Activated gamma-delta T cell treated with anti-CD3 and anti-CD28 coated beads, Interleukin-2, amount 50 U/mL, for 16 hours (primary cell): ENCODE results near the gene CHST3.
"Not testable (repeated sequence)": the region's sequence is repeated elsewhere in the genome, so short reads cannot be mapped to it uniquely, and the experiment has no call there.

Source experiments
- DNase-seq: peaks from one replicate; pipeline ENCODE4 v3.0.0-alpha.2; 2020; ENCODE audit warnings: low read depth

CHST3 gene, protein sequence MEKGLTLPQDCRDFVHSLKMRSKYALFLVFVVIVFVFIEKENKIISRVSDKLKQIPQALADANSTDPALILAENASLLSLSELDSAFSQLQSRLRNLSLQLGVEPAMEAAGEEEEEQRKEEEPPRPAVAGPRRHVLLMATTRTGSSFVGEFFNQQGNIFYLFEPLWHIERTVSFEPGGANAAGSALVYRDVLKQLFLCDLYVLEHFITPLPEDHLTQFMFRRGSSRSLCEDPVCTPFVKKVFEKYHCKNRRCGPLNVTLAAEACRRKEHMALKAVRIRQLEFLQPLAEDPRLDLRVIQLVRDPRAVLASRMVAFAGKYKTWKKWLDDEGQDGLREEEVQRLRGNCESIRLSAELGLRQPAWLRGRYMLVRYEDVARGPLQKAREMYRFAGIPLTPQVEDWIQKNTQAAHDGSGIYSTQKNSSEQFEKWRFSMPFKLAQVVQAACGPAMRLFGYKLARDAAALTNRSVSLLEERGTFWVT

DNA sequence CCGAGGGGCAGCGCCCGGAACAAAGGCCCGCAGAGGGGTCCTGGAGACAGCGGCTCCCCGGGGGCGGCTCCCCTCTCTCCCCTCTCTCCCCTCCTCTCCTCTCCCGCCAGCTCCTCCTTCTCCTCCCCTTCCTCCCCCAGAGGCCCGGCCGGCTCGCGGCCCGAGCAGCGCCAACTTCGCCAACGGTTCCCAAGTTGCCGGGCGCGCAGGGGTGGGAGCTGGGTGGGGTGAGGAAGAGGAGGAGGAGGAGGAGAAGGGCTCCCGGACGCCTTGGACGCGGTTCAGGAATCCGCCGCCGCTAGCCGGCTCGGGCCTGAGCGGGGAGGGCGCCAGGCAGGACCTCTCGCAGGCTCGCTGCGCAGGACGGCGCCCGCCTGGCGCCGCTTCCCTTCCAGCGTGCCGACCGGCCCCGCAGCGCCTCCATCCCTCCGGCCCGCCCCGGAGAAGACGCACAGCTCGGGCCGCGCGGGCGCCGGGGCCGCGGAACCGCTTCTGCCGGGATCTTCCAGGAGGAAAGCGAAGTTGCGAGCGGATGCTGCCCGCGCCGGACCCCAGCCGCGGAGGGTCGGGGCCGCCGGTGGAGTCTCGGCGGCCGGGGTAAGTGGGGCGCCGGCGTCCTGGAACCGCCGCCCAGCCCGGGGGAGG, at the start of gene CHST3:
CHST3 (plus strand) TSS at position 298 of the 645 bp plus-strand sequence. CDS start 41,448 bp downstream, outside the sequence.
- no peak for DNase-seq

DNA sequence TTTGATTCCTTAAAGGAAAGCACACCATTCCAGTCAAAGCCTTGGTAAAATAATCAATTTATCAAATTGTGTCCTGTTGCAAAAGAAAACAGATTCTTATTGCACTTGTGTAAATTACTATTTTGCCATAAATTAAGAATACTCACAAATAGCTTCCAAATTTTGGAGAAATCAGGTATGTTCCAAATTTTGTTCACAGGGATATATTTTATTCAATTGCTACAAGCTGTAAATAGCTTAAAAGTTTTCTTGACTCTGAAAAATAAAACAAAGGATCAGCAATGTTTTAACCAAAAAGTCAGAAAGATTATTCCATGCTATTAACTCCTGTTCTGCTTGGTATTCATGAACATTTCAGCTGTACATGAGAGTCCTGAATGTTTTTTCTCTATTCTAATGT, 47.4 kb upstream of the CHST3 start:
- no peak for DNase-seq

DNA sequence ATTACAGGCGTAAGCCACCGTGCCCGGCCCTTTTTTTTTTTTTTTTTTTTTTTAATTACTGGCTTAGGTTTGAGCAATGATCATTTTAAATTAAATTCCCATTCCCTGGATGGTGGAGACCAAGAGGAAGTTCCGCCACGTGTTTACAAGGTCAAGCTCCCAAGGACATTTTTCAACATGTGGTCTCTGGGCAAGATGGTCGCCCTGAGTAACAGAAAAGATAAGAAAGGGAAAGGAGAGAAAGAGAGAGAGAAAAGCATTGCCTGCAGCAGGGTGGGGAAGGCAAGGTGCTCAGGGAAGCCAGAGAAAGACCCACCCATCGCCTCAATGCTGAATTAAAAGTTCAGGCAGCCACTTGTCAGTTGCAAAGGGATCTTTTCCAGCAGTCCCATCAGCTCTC, 45.2 kb upstream of the CHST3 start:
- no peak for DNase-seq

DNA sequence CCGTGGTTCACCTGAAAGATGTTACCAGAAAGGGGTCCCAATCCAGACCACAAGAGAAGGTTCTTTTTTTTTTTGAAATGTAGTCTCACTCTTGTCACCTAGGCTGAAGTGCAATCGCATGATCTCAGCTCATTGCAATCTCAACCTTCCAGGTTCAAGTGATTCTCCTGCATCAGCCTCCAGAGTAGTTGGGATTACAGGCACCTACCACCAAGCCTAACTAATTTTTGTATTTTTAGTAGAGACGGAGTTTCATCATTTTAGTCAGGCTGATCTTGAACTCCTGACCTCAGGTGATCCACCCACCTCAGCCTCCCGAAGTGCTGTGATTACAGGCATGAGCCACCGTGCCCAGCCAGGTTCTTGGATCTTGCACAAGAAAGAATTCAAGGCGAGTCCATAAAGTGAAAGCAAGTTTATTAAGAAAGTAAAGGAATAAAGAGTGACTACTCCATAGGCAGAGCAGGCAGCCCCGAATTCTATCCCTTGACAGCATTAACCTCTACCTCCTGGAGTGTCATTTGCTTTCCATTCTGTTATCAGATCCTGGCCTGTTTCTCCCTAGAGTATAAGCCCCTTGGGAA, 44.1 kb upstream of the CHST3 start:
- DNase-seq: not testable (repeated sequence)

DNA sequence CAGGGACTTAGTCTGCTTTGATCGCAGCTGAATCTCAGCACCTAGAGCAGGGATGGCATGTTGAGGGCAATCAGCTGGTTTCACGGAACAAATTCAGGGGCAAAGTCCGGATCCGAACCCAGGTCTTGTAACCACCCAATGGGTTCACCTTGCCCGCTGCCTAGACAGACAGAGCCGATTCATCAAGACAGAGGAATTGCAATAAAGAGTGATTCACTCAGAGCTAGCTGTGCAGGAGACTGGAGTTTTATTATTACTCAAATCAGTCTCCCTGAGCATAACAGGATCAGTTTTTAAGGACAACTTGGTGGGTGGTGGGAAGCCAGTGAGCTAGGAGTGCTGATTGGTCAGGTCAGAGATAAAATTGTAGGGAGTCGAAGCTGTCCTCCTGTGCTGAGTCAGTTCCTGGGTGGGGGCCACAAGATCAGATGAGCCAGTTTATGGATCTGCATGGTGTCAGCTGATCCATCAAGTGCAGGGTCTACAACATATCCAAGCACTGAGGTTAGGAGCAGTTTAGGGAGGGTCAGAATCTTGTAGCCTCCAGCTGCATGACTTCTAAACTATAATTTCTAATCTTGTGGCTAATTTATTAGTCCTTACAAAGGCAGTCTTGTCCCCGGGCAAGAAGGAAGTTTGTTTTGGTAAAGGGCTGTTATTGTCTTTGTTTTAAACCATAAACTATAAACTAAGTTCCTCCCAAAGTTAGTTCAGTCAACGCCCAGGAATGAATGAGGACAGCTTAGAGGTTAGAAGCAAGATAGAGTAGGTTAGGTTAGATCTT, 43.5 kb upstream of the CHST3 start:
- no peak for DNase-seq

DNA sequence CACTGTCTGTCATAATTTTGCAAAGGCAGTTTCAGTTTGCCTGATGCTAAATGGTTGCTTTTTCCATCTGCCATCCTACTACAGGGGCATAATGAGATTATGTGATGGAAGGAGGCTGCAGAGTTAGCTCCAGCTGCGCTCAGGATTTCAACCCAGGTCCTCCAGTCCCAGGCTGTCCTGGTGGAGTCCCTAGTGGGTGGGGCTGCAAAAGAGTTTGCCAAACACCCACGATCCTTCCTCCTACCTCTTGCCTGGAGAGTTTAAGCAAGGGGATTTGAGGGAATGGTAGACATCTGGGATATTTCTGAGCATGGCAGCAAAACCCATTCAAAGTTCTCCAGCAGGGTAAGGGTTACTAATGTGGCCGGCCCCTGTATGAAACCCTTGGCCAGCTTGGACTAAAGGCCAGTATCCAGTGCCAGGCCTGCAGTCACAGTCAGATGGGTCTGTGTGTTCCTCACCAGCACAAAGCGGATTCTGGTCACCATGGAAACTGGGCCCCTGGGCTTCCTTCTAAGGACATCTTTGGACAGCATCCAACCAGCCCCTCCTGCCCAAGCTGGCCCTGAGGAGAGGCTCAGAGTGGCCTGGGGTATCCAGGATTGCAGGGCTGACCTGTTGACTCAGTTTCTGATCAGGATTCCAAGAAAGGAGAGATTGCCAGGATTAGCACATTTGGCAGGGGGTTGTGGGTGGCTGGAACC, 42.7 kb upstream of the CHST3 start:
- no peak for DNase-seq

DNA sequence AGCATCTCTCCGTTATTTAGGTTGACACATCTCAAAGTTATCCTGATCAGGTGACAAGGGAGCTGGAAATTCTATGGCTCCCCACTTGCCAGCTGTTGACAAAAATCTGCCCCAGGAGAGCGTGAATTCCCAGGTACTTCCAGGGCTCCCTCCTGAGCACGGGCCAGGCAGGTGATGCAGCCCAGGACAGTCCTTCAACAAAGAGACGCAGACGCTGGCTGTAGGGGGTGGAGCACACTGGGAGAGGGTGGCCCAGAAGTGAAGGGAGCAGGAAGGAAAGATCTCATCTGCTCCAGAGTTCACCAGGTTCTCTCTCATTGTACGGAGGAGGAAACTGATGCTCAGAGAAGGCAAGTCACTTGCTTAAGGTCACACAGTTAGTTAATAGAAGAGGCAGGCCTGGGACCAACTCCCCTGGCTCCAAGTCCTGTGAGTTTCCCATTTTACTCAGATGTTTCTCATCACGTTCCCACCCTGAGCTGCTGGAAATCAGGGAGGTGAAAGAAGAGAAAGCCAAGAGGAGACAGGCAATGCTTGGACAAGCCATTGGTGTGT, 41.0 kb upstream of the CHST3 start:
- no peak for DNase-seq

DNA sequence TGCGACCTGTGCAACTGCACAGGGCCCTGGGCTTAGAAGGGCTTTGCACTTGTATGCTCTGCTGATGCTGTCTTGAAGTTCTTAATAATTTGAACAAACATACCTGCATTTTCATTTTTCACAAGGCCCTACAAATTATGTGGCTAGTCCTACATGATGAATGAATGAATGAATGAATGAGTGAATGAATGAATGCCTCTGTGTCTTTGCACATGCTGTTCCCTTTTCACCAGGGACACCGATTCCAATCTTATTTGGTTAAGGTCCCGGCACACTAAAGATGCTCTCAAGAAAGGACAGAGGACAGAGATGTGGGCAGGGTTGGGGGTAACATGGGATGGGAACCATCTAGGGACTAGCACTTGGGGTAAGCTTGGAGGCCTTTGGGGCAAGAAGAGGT, 39.4 kb upstream of the CHST3 start:
- no peak for DNase-seq

DNA sequence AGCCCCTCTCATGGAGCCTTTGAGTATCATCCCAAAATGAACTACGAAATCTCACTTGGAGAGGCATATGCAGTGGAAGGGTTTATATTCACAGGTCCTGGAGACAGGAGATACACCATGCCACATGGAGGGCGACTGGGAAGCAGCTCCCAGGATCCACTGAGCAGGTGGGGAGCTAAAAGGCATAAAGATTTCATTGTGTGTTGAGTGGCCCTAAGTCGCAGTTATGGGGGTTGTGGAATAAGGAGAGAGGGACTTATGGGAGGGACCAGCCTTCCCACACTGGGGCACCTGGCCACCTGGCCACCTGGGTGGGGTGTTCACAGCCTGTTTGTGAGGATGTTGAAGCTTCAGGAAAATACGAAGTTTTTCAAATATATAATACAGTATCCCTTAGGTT, 37.0 kb upstream of the CHST3 start:
- DNase-seq: no peak

DNA sequence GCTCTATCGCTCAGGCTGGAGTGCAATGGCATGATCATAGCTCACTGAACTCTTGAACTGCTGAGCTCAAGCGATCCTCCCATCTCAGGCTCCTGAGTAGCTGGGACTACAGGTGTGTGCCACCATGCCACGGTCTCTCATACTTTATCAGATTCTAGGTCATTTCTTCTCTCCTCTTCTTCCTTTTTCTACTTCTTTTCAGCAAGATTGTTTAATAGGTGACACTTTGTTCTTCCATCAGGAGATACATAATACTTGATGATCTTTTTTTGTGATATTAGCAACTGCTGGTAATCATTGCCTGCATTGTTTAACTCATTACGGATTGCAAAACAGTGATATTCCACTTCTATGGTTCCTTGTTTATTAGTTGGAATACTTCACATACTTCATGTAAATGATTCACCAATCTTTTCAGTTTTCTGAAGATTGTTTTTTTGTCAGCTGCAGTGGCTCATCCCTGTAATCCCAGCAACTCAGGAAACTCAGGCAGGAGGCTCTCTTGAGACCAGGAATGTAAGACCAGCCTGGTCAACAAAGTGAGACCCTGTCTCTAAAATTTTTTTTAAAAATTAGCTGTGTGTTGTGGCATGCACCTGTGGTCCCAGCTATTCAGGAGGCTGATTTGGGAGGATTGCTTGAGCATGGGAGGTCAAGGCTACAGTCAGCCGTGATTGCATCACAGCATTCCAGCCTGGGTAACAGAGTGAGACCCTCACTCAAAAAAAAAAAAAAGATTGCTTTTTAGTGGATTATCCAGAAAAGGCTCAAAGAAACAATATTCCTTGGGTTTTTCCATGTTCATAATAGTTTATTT, 36.2 kb upstream of the CHST3 start:
- DNase-seq: no peak

DNA sequence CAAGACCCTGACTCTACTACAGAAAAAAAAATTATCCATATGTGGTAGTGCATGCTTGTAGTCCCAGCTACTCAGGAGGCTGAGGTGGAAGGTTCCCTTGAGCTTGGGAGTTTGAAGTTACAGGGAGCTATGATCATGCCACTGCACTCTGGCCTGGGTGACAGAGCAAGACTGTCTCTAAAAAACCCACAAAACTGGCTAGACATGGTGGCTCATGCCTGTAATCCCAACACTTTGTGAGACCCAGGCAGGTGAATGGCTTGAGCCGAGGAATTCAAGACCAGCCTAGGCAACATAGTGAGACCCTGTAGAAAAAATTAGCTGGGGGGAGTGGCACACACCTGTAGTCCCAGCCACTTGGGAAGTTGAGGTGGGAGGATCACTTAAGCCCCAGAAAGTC, 32.9 kb upstream of the CHST3 start:
- DNase-seq: no peak

DNA sequence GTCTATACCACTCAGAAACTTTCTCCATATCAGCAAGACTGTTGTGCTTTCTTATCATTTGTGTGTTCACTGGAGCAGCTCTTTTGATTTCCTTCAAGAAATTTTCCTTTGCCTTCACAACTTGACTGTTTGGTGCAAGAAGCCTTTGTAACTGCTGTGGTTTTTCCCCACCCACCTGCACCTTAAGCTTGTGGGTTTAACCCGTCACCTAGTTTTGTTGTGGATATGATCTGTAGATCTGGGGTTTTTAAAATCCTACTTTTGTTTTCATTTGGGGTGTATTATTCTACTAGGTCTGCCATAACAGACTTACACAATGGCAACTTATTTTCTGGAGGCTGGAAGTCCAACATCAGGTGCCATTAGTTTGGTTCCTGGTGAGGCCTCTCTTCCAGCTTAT, 30.5 kb upstream of the CHST3 start:
- no peak for DNase-seq

DNA sequence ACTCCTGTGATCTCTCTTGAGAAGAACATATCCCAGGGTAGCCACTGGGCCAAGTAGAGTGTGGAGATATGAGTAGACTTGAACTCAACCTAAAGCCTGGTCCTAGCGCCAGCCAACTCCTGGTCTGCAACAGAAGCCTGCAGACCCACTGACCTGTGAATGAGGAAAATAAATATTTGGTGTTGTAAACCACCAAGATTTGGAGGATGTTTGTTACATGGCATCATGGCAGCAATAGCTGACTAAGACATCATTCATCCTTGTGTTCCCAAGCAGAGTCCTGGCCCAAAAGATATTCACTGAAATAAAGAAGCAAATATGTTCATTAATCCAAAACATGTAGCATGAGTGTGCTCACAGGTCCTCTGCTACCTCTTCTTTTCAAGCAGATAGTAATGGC, 26.0 kb upstream of the CHST3 start:
- DNase-seq: no peak

DNA sequence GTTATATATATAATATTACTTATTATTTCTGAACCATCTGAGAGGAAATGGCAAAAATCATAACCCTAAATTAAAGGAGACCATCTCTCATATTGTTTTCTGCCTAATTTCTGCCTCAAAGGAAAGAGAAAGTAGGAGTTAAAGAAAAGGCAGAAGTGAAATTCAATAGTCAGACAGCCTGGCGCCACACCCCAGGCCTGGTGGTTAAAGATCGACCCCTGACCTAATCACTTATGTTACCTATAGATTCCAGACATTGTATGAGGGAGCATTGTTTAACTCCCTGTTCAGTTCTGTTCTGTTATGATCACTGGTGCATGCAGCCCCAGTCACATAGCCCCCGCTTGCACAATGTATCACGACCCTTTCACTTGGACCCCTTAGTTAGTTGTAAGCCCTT, 24.9 kb upstream of the CHST3 start:
- no peak for DNase-seq

DNA sequence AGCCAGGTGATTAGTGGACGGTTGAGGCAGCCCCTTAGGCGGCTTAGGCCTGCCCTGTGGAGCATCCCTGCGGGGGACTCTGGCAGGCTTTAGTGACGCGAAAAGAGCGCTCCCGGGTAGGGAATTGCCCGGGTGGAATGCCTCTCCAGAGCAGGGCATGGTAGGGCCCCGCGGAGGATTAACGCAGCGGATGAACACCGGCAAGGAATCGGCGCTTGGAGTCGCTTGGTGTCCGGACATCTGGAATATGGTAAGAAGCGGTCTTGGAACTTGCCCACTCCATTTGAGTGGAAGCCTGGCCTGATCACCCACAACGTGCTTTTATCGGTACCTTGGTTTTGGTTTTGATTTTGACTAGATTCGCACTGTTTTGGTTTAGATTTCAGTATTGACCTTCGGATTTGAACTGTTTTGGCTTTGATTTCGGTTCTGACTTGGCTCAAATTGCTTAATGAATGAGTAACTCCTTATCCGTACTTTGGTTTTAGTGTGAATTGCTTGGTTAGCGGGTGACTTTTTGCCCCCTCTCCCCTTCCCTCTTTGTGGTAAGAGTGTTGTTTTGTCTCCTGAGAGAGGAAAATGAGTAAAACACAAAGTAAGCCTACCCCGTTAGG, 24.2 kb upstream of the CHST3 start:
- DNase-seq: no peak

DNA sequence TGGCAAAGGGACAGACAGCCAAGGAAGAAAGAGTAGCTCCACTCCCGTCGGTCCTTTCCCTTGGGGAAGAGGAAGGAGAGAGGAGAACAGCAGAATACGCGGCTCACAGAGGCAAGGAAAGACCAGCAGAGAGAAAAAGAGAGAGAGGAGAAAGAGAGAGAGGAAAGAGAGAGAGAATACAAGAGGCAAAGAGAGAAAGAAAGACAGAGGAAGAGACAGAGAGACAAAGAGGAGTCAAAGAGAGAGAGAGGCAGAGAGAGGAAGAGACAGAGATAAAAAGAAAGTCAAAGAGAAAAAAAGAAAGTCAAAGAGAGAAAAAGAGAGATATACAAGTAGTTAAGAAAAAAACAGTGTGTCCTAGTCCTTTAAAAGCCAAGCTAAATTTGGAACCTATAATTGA, 23.4 kb upstream of the CHST3 start:
- DNase-seq: no peak

DNA sequence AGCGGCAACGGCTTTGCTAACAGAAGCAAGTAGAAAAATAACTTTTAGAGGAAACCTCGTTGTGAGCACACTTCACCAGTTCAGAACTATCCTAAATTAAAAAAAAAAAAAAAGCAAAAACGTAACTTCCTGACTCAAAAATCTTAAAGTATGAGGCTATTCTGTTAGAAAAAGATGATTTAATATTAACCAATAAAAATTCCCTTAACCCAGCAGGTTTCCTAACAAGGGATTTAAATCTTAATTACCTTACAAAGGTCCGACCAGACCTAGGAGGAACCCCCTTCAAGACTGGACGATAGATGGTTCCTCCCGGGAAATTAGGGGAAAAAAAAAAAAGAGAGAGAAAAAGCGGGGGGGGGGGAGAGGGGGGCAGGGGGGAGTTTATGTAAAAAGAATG, 22.9 kb upstream of the CHST3 start:
- no peak for DNase-seq

DNA sequence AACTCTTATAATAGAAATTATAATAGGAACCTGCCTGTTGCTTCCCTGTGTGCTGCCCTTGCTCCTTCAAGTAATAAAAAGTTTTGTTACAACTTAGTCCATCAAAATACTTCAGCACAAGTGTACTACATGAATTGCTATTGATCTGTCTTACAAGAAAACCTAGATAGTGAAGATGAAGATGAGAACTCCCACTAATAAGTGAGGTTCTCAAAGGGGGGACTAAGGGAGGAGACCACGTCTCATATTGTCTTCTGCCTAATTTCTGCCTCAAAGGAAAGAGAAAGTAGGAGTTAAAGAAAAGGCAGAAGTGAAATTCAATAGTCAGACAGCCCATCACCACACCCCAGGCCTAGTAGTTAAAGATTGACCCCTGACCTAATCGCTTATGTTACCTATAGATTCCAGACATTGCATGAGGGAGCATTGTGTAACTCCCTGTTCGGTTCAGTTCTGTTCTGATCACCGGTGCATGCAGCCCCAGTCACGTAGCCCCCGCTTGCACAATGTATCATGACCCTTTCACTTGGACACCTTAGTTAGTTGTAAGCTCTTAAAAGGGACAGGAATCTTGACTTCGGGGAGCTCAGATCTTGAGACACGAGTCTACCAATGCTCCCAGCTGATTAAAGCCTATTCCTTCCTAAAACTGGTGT, 18.2 kb upstream of the CHST3 start:
- DNase-seq: no peak

DNA sequence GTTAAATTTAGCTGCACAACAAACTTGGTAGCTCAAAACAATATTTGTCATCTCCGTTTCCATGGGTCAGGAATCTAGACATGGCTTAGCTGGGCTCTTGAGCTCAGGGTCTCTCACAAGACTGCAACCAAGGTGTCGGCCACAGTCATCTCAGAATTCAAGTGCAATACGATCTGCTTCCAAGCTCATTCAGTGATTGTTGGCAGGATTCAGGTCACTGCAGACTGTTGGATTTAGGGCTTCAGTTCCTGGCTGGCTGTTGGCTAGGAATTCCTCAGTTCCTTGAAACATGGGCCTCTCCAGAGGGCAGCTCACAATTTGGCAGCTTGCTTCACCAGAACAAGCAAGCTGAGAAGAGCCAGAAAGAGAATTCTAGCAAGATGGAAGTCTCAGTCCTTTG, 17.5 kb upstream of the CHST3 start:
- no peak for DNase-seq
